GM11168 (cell line): ENCODE results near the gene VAMP4.

Experiments
- in situ Hi-C: fragments of 300-500 bp; cut with MboI; formaldehyde crosslinking; loops from one replicate; pipeline ENCODE4 v1.12.0; 2022; ENCODE audit warnings: low sequenced_read_pairs; ENCODE audit not compliant: unreplicated experiment

Gene VAMP4

GRCh38 chr1:171741872-171742576 lies at the start of gene VAMP4:
Gene VAMP4, minus strand, starts transcription at chr1:171742065. Its CDS starts 3,651 bp downstream, at chr1:171738414.
- in situ Hi-C loops, result no loop called here

GRCh38 chr1:171790318-171790717 lies 48.5 kb upstream of the VAMP4 start:
- in situ Hi-C loops, result no loop called here

GRCh38 chr1:171788696-171789095 lies 46.8 kb upstream of the VAMP4 start:
- in situ Hi-C loops, result no loop called here

- in situ Hi-C loops, result no loop called here
Observed at GRCh38 chr1:171787686-171788480, 46.0 kb upstream of the VAMP4 start.

GRCh38 chr1:171786534-171786933 lies 44.7 kb upstream of the VAMP4 start:
- in situ Hi-C loops, result no loop called here

GRCh38 chr1:171785766-171786165 lies 43.9 kb upstream of the VAMP4 start:
- in situ Hi-C loops, result no loop called here

GRCh38 chr1:171784784-171785183 lies 42.9 kb upstream of the VAMP4 start:
- in situ Hi-C loops, result no loop called here

- in situ Hi-C loops, result no loop called here
Observed at GRCh38 chr1:171783816-171784530, 42.1 kb upstream of the VAMP4 start.

GRCh38 chr1:171781176-171781875 lies 39.5 kb upstream of the VAMP4 start, which contains the start of gene METTL13:
Gene METTL13, plus strand, starts transcription at chr1:171781660. Its CDS starts 308 bp downstream, at chr1:171781968.
- in situ Hi-C loops, result no loop called here

GRCh38 chr1:171780583-171781175 lies 38.8 kb upstream of the VAMP4 start:
- in situ Hi-C loops, result no loop called here

- in situ Hi-C loops, result no loop called here
Observed at GRCh38 chr1:171772312-171772711, 30.4 kb upstream of the VAMP4 start.

GRCh38 chr1:171769754-171770153 lies 27.9 kb upstream of the VAMP4 start:
- in situ Hi-C loops, result no loop called here

- in situ Hi-C loops, result no loop called here
Observed at GRCh38 chr1:171769171-171769570, 27.3 kb upstream of the VAMP4 start.

- in situ Hi-C loops, result no loop called here
Observed at GRCh38 chr1:171763764-171764163, 21.9 kb upstream of the VAMP4 start.

- in situ Hi-C loops, result no loop called here
Observed at GRCh38 chr1:171762143-171762563, 20.3 kb upstream of the VAMP4 start.

- in situ Hi-C loops, result no loop called here
Observed at GRCh38 chr1:171758011-171758410, 16.1 kb upstream of the VAMP4 start.

GRCh38 chr1:171756856-171757255 lies 15.0 kb upstream of the VAMP4 start:
- in situ Hi-C loops, result no loop called here

- in situ Hi-C loops, result no loop called here
Observed at GRCh38 chr1:171754971-171755370, 13.1 kb upstream of the VAMP4 start.

GRCh38 chr1:171754353-171754705 lies 12.5 kb upstream of the VAMP4 start:
- in situ Hi-C loops, result no loop called here
